Psoas muscle (tissue), 8 donors: ENCODE data around the gene COX20. TPM values are rescaled to one million over a fixed set of nuclear protein-coding genes. Genes with fewer than 3 reads are reported as not detected.

ENCODE experiments used
- ATAC-seq, 4 donors: fragments of 200-7000 bp; cut with Tn5 transposase; one replicate each; pipeline ENCODE4 v1.9.1; 2020; ENCODE audit warnings: moderate library complexity in 3 of 4, mild to moderate bottlenecking in 2 of 4
- DNase-seq, 2 donors: peaks; one replicate each; pipeline ENCODE4 v3.0.0-alpha.2; 2020
- H3K27ac ChIP-seq: fragments of 200-600 bp; one replicate; pipeline ENCODE4 v1.8.0; 2022
- H3K27me3 ChIP-seq, 3 donors: fragments of 200-600 bp in 1 of 3; one replicate each; pipeline versions ENCODE4 v1.6.1 to v1.8.0; 2013 to 2022; ENCODE audit warnings: low read length in 2 of 3, mild to moderate bottlenecking in 2 of 3, moderate library complexity in 1 of 3; ENCODE audit not compliant: insufficient read depth in 3 of 3
- H3K36me3 ChIP-seq, 2 donors: fragments of 200-600 bp in 1 of 2; one replicate each; pipeline versions ENCODE4 v1.6.1 to v1.8.0; 2013 to 2022; ENCODE audit warnings: low read depth in 1 of 2, mild to moderate bottlenecking in 1 of 2, moderate library complexity in 1 of 2; ENCODE audit not compliant: insufficient read depth in 1 of 2
- H3K4me1 ChIP-seq: fragments of 200-600 bp; one replicate; pipeline ENCODE4 v1.8.0; 2022
- H3K4me3 ChIP-seq: fragments of 200-600 bp; one replicate; pipeline ENCODE4 v1.8.0; 2022; ENCODE audit warnings: mild to moderate bottlenecking
- H3K9me3 ChIP-seq: fragments of 200-600 bp; one replicate; pipeline ENCODE4 v1.8.0; 2022
- CTCF ChIP-seq: fragments of 200-600 bp; IDR thresholded peaks from one replicate; pipeline ENCODE4 v1.8.0; 2022; ENCODE audit warnings: antibody characterized with exemption
- whole genome bisulfite sequencing, 3 donors: extraction: QIAGEN DNeasy Blood & Tissue Kit; methylation state at CpG; one replicate each; pipeline versions ENCODE4 v1.1.6 to v1.1.7; 2013; 5-methylcytosine and 5-hydroxymethylcytosine counted together
- intact Hi-C, 2 donors: fragments of 100-400 bp; cut with DNase I; formaldehyde crosslinking; loops; one replicate each; pipeline versions ENCODE4 v1.11.0 to v1.14.2; 2022
- polyA plus RNA-seq, 3 donors: library from polyadenylated mRNA; stranded (reverse); fragments of 200-250 nt; gene quantifications; one replicate each; pipeline ENCODE4 v1.2.3, GENCODE V29; 2013
- total RNA-seq, 4 donors: library from RNA; stranded (reverse); fragmentation: NEBNext Ultra II Directional in 2 of 4; extraction: Animal tissue kit (Norgen Biotek cat#: 25700) in 2 of 4; gene quantifications; one replicate each; pipeline versions ENCODE4 v1.2.1 to v1.2.4, GENCODE V29; 2021 to 2023
- donor health status: healthy with polysubstance abuse.
- donor health status: DM: no; HTN: no; CAD: no; lungs with moderate emphysema.
- donor health status: Bipolar disorder and iron deficiency.
- donor health status: healthy.
- donor health status: DM: yes; HTN: yes; CAD: no.
- donor health status: DM: no; HTN: no; CAD: no.
- donor health status: DM: no; HTN: no; CAD: no.
- donor health status: DM: yes; HTN: yes; CAD: no.

The COX20 gene
- total and polyA plus RNA-seq, 7 donors = 22.6 to 76.8 (median 35.8) TPM

DNA sequence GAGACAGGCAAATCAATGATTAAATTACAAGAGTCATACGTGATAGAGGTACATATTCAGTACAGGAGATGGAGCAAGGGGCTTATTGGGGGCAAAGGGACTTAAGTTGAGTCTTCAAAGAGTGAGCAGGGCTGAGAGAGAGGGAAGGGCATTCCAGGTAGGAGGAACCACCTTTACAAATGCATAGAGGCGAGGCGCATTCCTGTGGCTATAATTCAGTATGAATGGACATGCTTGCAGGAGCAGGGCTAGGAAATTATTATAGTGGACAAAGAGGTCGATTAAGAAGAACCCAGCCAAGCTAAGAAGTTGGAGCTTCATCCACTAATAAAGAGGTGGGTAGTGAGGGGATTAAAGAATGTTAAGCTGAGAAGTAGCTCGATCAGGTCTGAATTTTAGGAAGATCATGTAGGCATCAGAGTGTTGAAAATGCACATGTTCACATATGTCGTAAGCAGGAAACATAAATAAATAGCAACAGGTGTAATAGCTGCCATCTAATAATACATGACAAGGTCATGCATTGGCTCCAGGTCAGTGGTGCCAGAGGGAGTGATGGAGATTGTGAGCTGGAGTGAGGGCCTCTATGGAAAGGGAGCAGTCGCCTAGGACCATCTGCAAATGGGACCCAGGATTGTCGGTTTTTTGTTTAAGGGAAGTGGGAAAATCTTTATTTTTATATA is 40.9 kb downstream of the COX20 start:
- Histone ChIP-seq H3K9me3 (no peaks in the 10 kb centered on the region), H3K4me3 (no peak overlapping the region), H3K4me1 (no peaks in the 10 kb centered on the region), H3K36me3 (no peaks in the 10 kb centered on the region), H3K27me3 (no peaks in the 10 kb centered on the region), H3K27ac (no peak overlapping the region)
- ATAC-seq = no peak
- intact Hi-C loops = no loop called here
- TF ChIP-seq CTCF = no peak
- 83 to 88% (median 86%) methylated on average over 8 of the region's 8 CpGs for WGBS, 3 donors
- no peak for DNase-seq

- intact Hi-C loops = no loop called here
- H3K27ac ChIP-seq = no peak overlapping the region
- no peak for ATAC-seq
- DNase-seq = no peak
- no peaks in the 10 kb centered on the region for H3K27me3 ChIP-seq
- WGBS, 3 donors = 85 to 96% (median 96%) methylated on average over 5 of the region's 5 CpGs
- H3K4me3 ChIP-seq = no peak overlapping the region
- no peaks in the 10 kb centered on the region for H3K9me3 ChIP-seq
- no peaks in the 10 kb centered on the region for H3K4me1 ChIP-seq
- no peak for TF ChIP-seq CTCF
- no peaks in the 10 kb centered on the region for H3K36me3 ChIP-seq
Observed at GRCh38 chr1:244878681-244879080, 43.2 kb downstream of the COX20 start.

DNA sequence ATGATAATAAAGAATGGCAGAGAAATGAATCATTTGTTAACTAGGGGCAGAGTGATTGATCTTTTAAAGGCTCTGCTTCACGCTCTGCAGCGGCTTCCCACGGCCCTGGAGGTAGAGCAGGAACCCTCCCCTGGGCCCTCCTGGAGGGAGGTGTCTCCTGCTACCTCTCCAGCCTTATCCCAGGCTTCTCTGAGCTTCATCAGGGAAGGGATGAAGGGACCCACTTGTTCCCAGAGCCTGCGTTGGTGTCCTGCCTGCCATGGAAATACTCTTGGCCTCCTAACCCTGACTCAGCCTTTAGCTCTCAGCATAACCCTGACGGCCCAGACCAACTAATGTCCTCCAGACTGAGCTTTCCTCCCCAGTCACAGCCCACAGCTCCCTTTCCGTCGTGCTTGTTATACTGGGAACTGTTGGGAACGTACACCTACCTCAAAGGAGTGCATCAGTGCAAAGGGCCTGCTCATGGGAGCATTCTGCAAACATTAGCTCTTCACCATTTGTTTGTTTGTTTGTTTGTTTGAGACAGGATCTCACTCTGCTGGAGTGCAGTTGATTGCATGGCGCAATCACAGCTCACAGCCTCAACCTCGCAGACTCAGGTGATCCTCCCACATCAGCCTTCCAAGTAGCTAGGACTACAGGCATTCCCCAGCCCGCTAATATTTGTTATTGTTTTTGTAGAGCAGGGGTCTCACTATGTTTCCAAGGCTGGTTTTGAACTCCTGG is 46.3 kb downstream of the COX20 start:
- ATAC-seq (no peak), DNase-seq (no peak)
- 73 to 84% (median 73%) methylated on average over 11 of the region's 11 CpGs for WGBS, 3 donors
- H3K4me3 ChIP-seq = no peak overlapping the region
- peak overlapping the region; percentile 30 for H3K27ac ChIP-seq
- H3K4me1 ChIP-seq = no peaks in the 10 kb centered on the region
- no peaks in the 10 kb centered on the region for H3K9me3 ChIP-seq
- TF ChIP-seq CTCF = no peak
- intact Hi-C loops = no loop called here
- no peaks in the 10 kb centered on the region for H3K36me3 ChIP-seq
- H3K27me3 ChIP-seq = no peaks in the 10 kb centered on the region

GRCh38 chr1:244887281-244887680 is 51.8 kb downstream of the COX20 start:
- DNase-seq (no peak), ATAC-seq (no peak)
- intact Hi-C loops = no loop called here
- H3K4me1 ChIP-seq = no peaks in the 10 kb centered on the region
- 87 to 93% (median 90%) methylated on average over 4 of the region's 4 CpGs for WGBS, 3 donors
- H3K27me3 ChIP-seq = no peaks in the 10 kb centered on the region
- no peaks in the 10 kb centered on the region for H3K9me3 ChIP-seq
- no peak overlapping the region for H3K4me3 ChIP-seq
- H3K36me3 ChIP-seq = no peaks in the 10 kb centered on the region
- no peak for TF ChIP-seq CTCF
- no peak overlapping the region for H3K27ac ChIP-seq
